GM23338 (cell line): ENCODE measurements around the gene PFKP. TPM values are rescaled to one million over a fixed set of nuclear protein-coding genes. Genes with fewer than 3 reads are reported as not detected.
A peak's percentile ranks its signal among the peaks of the same experiment; 100 is the strongest.

Experiments
- ATAC-seq: fragments of 200-7000 bp; cut with Tn5 transposase; 3 replicates; pipeline ENCODE4 v1.9.1; 2020
- DNase-seq: peaks from one replicate; pipeline ENCODE4 v3.0.0-alpha.2; 2015; ENCODE audit warnings: low spot score
- H2AFZ ChIP-seq: fragments of 200-600 bp; sonication (generic); 2 replicates; pipeline ENCODE4 v1.8.0; 2016; ENCODE audit warnings: antibody characterized with exemption, mild to moderate bottlenecking, moderate library complexity
- H3F3A ChIP-seq: fragments of 200-600 bp; sonication (generic); replicated peaks from 2 replicates; pipeline ENCODE4 v1.8.0; 2017; ENCODE audit warnings: antibody characterized with exemption, mixed run types, low read depth
- H3K27ac ChIP-seq: fragments of 200-600 bp; sonication (generic); 2 replicates; pipeline ENCODE4 v1.6.1; 2016; ENCODE audit warnings: low read depth
- H3K27me3 ChIP-seq: fragments of 200-600 bp; sonication (generic); 2 replicates; pipeline ENCODE4 v1.8.0; 2016; ENCODE audit warnings: mild to moderate bottlenecking, mixed run types, moderate library complexity; ENCODE audit not compliant: insufficient read depth
- H3K36me3 ChIP-seq: fragments of 200-600 bp; sonication (generic); 2 replicates; pipeline ENCODE4 v1.8.0; 2016; ENCODE audit warnings: mild to moderate bottlenecking; ENCODE audit not compliant: insufficient read depth
- H3K4me1 ChIP-seq: fragments of 200-600 bp; sonication (generic); 2 replicates; pipeline ENCODE4 v1.8.0; 2016; ENCODE audit warnings: mild to moderate bottlenecking, moderate library complexity; ENCODE audit not compliant: insufficient read depth
- H3K4me2 ChIP-seq: fragments of 200-600 bp; sonication (generic); 2 replicates; pipeline ENCODE4 v1.7.1; 2017; ENCODE audit warnings: mixed run types
- H3K4me3 ChIP-seq: fragments of 200-600 bp; sonication (generic); 2 replicates; pipeline ENCODE4 v1.6.1; 2016; ENCODE audit warnings: mixed run types
- H3K79me2 ChIP-seq: fragments of 200-600 bp; sonication (generic); replicated peaks from 2 replicates; pipeline ENCODE4 v1.8.0; 2017; ENCODE audit warnings: mild to moderate bottlenecking; ENCODE audit not compliant: insufficient read depth
- H3K9me2 ChIP-seq: fragments of 200-600 bp; sonication (generic); 2 replicates; pipeline ENCODE4 v1.8.0; 2017; ENCODE audit not compliant: insufficient read depth
- H4K20me1 ChIP-seq: fragments of 200-600 bp; sonication (generic); replicated peaks from 2 replicates; pipeline ENCODE4 v1.8.0; 2017; ENCODE audit warnings: mild to moderate bottlenecking; ENCODE audit not compliant: insufficient read depth
- H3K27ac Mint-ChIP-seq: 2 replicates; pipeline ENCODE4 v1.8.0; 2020; ENCODE audit warnings: inconsistent platforms, mild to moderate bottlenecking, moderate library complexity, mixed read lengths
- H3K27me3 Mint-ChIP-seq: 3 replicates; pipeline ENCODE4 v1.8.0; 2022; ENCODE audit warnings: low read depth, mild to moderate bottlenecking, moderate library complexity, mixed read lengths, inconsistent platforms; ENCODE audit not compliant: insufficient read depth, poor library complexity
- H3K36me3 Mint-ChIP-seq: 3 replicates; pipeline ENCODE4 v1.8.0; 2021; ENCODE audit warnings: low read depth, mild to moderate bottlenecking, inconsistent platforms, moderate library complexity, mixed read lengths
- H3K4me1 Mint-ChIP-seq: 3 replicates; pipeline ENCODE4 v1.8.0; 2020; ENCODE audit warnings: mild to moderate bottlenecking, inconsistent platforms, mixed read lengths
- H3K4me3 Mint-ChIP-seq: 3 replicates; pipeline ENCODE4 v1.8.0; 2021; ENCODE audit warnings: moderate library complexity, mild to moderate bottlenecking, inconsistent platforms, mixed read lengths
- H3K9me3 Mint-ChIP-seq: 3 replicates; pipeline ENCODE4 v1.8.0; 2020; ENCODE audit warnings: moderate library complexity, mild to moderate bottlenecking, inconsistent platforms, mixed read lengths
- CREB1 ChIP-seq: fragments of 250-450 bp; sonication (Bioruptor Pico); IDR thresholded peaks from 2 replicates; pipeline ENCODE4 v1.5.0; 2020; ENCODE audit warnings: low read depth, mild to moderate bottlenecking, moderate library complexity
- CTCF ChIP-seq, 2 experiments: fragments of 200-600 bp in 1 of 2; sonication (generic) in 1 of 2; conservative IDR thresholded peaks; 2 replicates each; pipeline versions ENCODE4 v1.5.1 to v1.6.1; 2016 to 2017; ENCODE audit warnings: antibody characterized with exemption in 2 of 2, low read depth in 2 of 2, mild to moderate bottlenecking in 2 of 2, moderate library complexity in 1 of 2
- ETS1 ChIP-seq: IDR thresholded peaks from 2 replicates; pipeline ENCODE4 v1.6.1; 2016; ENCODE audit warnings: antibody characterized with exemption
- EZH2 ChIP-seq: fragments of 200-600 bp; sonication (generic); IDR thresholded peaks from one replicate; pipeline ENCODE4 v1.8.0; 2017; ENCODE audit warnings: antibody characterized with exemption, mild to moderate bottlenecking, low read depth; ENCODE audit not compliant: unreplicated experiment
- EZH2phosphoT487 ChIP-seq: fragments of 200-600 bp; sonication (generic); IDR thresholded peaks from one replicate; pipeline ENCODE4 v1.8.1; 2018; ENCODE audit warnings: antibody characterized with exemption; ENCODE audit not compliant: unreplicated experiment
- JUNB ChIP-seq: IDR thresholded peaks from one replicate; pipeline ENCODE4 v1.6.1; 2016; ENCODE audit warnings: antibody characterized with exemption; ENCODE audit not compliant: unreplicated experiment
- NANOG ChIP-seq: IDR thresholded peaks from 2 replicates; pipeline ENCODE4 v1.6.1; 2016; ENCODE audit warnings: antibody characterized with exemption, borderline replicate concordance
- POLR2AphosphoS5 ChIP-seq: IDR thresholded peaks from 2 replicates; pipeline ENCODE4 v1.6.1; 2016; ENCODE audit warnings: antibody characterized with exemption, low read depth
- REST ChIP-seq: IDR thresholded peaks from one replicate; pipeline ENCODE4 v1.6.1; 2018; ENCODE audit warnings: antibody characterized with exemption; ENCODE audit not compliant: unreplicated experiment
- STAT1 ChIP-seq: IDR thresholded peaks from one replicate; pipeline ENCODE4 v1.6.1; 2016; ENCODE audit warnings: antibody characterized with exemption; ENCODE audit not compliant: unreplicated experiment
- ZNF114 ChIP-seq: fragments of 250-450 bp; sonication (Bioruptor Pico); IDR thresholded peaks from 2 replicates; pipeline ENCODE4 v1.5.0; 2020; ENCODE audit warnings: mild to moderate bottlenecking, moderate library complexity
- ZNF331 ChIP-seq: fragments of 250-450 bp; sonication (Bioruptor Pico); IDR thresholded peaks from 2 replicates; pipeline ENCODE4 v1.5.0; 2020; ENCODE audit warnings: low read depth, mild to moderate bottlenecking, moderate library complexity
- ZNF462 ChIP-seq: fragments of 250-450 bp; sonication (Bioruptor Pico); IDR thresholded peaks from 2 replicates; pipeline ENCODE4 v1.5.0; 2020; ENCODE audit warnings: mild to moderate bottlenecking, moderate library complexity
- polyA plus RNA-seq: library from polyadenylated mRNA; unstranded; fragments of >200 nt; fragmentation: Nextera tagmentation; extraction: Ambion mirVana; gene quantifications from 2 replicates; pipeline ENCODE4 v1.2.1, GENCODE V29; 2016
- total RNA-seq: library from RNA; depleted of rRNA; stranded (reverse); fragments of >200 nt; shearing (Covaris generic); gene quantifications from 2 replicates; pipeline ENCODE4 v1.2.3, GENCODE V29; 2014

PFKP gene
- total and polyA plus RNA-seq, 2 experiments from 2014 or later: 56.3 to 120 TPM

GRCh38 chr10:3133948-3134347, 66.6 kb downstream of the PFKP start:
- no peaks in the 10 kb centered on the region for H3K4me1 Mint-ChIP-seq
- no peak overlapping the region for H3K4me3 ChIP-seq
- no peak for TF ChIP-seq REST
- no peak for TF ChIP-seq POLR2AphosphoS5
- no peak for TF ChIP-seq ETS1
- TF ChIP-seq ZNF114 (CRISPR knock-in tag): no peak
- TF ChIP-seq JUNB: no peak
- TF ChIP-seq NANOG: no peak
- TF ChIP-seq CREB1 (CRISPR knock-in tag): no peak
- no peak for TF ChIP-seq CTCF (conservative IDR thresholded peaks at IDR 0.05; ENCODE audit: low read depth in 2 of 2)
- no peak for TF ChIP-seq ZNF462
- no peak for TF ChIP-seq STAT1
- TF ChIP-seq EZH2phosphoT487: no peak
- no peak for TF ChIP-seq EZH2
- no peak for TF ChIP-seq ZNF331 (CRISPR knock-in tag)

More at GRCh38 chr10:3133948-3134347, 66.6 kb downstream of the PFKP start:
- Histone ChIP-seq H3K36me3 (peaks cover 49% of the 10 kb centered on the region), H3K9me2 (no peaks in the 10 kb centered on the region), H3K4me2 (no peak overlapping the region), H3K79me2 (no peaks in the 10 kb centered on the region), H3F3A (no peaks in the 10 kb centered on the region; the same call in 1 of the 2 replicates), H4K20me1 (peaks cover 11% of the 10 kb centered on the region), H3K27ac (no peak overlapping the region), H3K27me3 (no peaks in the 10 kb centered on the region), H2AFZ (no peak overlapping the region), H3K4me1 (no peaks in the 10 kb centered on the region)
- H3K9me3 Mint-ChIP-seq: no peaks in the 10 kb centered on the region
- no peak for DNase-seq
- no peak overlapping the region for H3K4me3 Mint-ChIP-seq
- peaks cover 91% of the 10 kb centered on the region for H3K36me3 Mint-ChIP-seq
- ATAC-seq: no peak
- peaks cover 6% of the 10 kb centered on the region for H3K27me3 Mint-ChIP-seq
- peak overlapping the region; percentile 59; the same call in 1 of the 2 replicates for H3K27ac Mint-ChIP-seq
